ENCODE measurements around the gene NSMCE4A. TPM values are rescaled to one million over a fixed set of nuclear protein-coding genes. Genes with fewer than 3 reads are reported as not detected.

Gene NSMCE4A
- total and polyA plus RNA-seq, 2 of the 4 experiments (the other 2 are of a cell fraction), result 13.4 to 33.2 TPM

GRCh38 chr10:122021828-122022227, 46.8 kb upstream of the NSMCE4A start:
- WGBS, 2 experiments (ENCODE audit: extremely low coverage in 2 of 2, insufficient read length in 1 of 2), result 80% methylated on average over 1 of the region's 11 CpGs; no CpG with 5 or more reads in 1 of the 2 experiments
- Histone ChIP-seq H4K8ac (ENCODE audit: low read depth in 2 of 2, low read length in 2 of 2) (no peak overlapping the region), H3K18ac (ENCODE audit: low read depth, low read length) (no peak overlapping the region), H3K4me1 (ENCODE audit: control insufficient read depth, insufficient read depth, low read length) (no peaks in the 10 kb centered on the region), H2BK15ac (ENCODE audit: low read depth, low read length) (no peak overlapping the region), H2BK5ac (ENCODE audit: low read depth, low read length, poor library complexity, severe bottlenecking) (no peak overlapping the region), H2AK5ac (ENCODE audit: low read depth, low read length) (no peak overlapping the region), H3K9ac (ENCODE audit: low read depth, low read length) (no peak overlapping the region), H3K4me3 (ENCODE audit: insufficient read depth, low read depth, low read length) (no peak overlapping the region), H2AFZ (replicated peaks; ENCODE audit: low read length, poor library complexity) (peak overlapping the region; percentile 28), H3K36me3 (ENCODE audit: control insufficient read depth, insufficient read depth, low read length) (no peaks in the 10 kb centered on the region), H3K4ac (ENCODE audit: low read depth, low read length) (no peak overlapping the region), H2BK20ac (ENCODE audit: low read depth, low read length) (no peak overlapping the region), H3K27me3 (ENCODE audit: control insufficient read depth, insufficient read depth, low read length) (peaks cover 21% of the 10 kb centered on the region), H3K14ac (replicated peaks; ENCODE audit: low read depth, low read length) (no peak overlapping the region), H3K56ac (ENCODE audit: extremely low read depth, insufficient read depth, low read length) (no peak overlapping the region), H3K4me2 (ENCODE audit: low read depth, low read length) (peak overlapping the region; percentile 61), H3K79me1 (ENCODE audit: low read depth in 1 of 2, low read length in 2 of 2) (no peaks in the 10 kb centered on the region), H2BK120ac (ENCODE audit: low read depth, low read length) (no peak overlapping the region), H3K23ac (ENCODE audit: low read depth, low read length) (no peak overlapping the region), H4K20me1 (ENCODE audit: insufficient read depth, low read length) (no peaks in the 10 kb centered on the region), H3K27ac (ENCODE audit: insufficient read depth, low read length) (no peak overlapping the region), H4K91ac (ENCODE audit: insufficient read depth, low read depth, low read length) (no peak overlapping the region), H3K9me1 (ENCODE audit: insufficient read depth, low read length) (no peaks in the 10 kb centered on the region), H3K9me3 (ENCODE audit: control insufficient read depth, insufficient read depth, low read length) (no peaks in the 10 kb centered on the region), H2AK9ac (replicated peaks; ENCODE audit: low read depth, low read length, poor library complexity) (peak overlapping the region; percentile 23), H4K5ac (ENCODE audit: low read depth, low read length) (no peak overlapping the region)
- ChIA-PET POLR2A (ENCODE audit: unreplicated experiment) (no interaction called here), CTCF (no interaction called here)
- ATAC-seq (ENCODE audit: low read depth) (no peak), DNase-seq (no peak)
- intact Hi-C loops (cut with micrococcal nuclease) (no loop called here), dilution Hi-C loops (cut with HindIII; ENCODE audit: low sequenced_read_pairs, unreplicated experiment) (no loop called here), in situ Hi-C loops (cut with MboI; ENCODE audit: low sequenced_read_pairs) (no loop called here)
- TF ChIP-seq RFX5 (IDR thresholded peaks at IDR 0.05; ENCODE audit: low read depth, low read length) (no peak), POLR2A (IDR thresholded peaks at IDR 0.05; ENCODE audit: low read depth, low read length) (no peak), ELK1 (IDR thresholded peaks at IDR 0.05; ENCODE audit: borderline replicate concordance, low read depth, low read length) (no peak), RCOR1 (IDR thresholded peaks at IDR 0.05; ENCODE audit: insufficient replicate concordance, low read length) (no peak), RAD21 (IDR thresholded peaks at IDR 0.05; ENCODE audit: low read length) (no peak), SMC3 (IDR thresholded peaks at IDR 0.05; ENCODE audit: low read depth, low read length) (no peak), MAFK (IDR thresholded peaks at IDR 0.05; ENCODE audit: low read depth, low read length) (no peak), BHLHE40 (IDR thresholded peaks at IDR 0.05; ENCODE audit: low read depth, low read length) (no peak), MAZ (IDR thresholded peaks at IDR 0.05; ENCODE audit: borderline replicate concordance, low read depth, low read length) (no peak), CEBPB (IDR thresholded peaks at IDR 0.05; ENCODE audit: low read depth, low read length) (no peak), FOS (IDR thresholded peaks at IDR 0.05; ENCODE audit: low read depth, low read length) (no peak), CHD1 (IDR thresholded peaks at IDR 0.05; ENCODE audit: low read depth, low read length) (no peak), MXI1 (IDR thresholded peaks at IDR 0.05; ENCODE audit: borderline replicate concordance, low read depth, low read length) (no peak)
- TF ChIP-seq, protein P1, sequence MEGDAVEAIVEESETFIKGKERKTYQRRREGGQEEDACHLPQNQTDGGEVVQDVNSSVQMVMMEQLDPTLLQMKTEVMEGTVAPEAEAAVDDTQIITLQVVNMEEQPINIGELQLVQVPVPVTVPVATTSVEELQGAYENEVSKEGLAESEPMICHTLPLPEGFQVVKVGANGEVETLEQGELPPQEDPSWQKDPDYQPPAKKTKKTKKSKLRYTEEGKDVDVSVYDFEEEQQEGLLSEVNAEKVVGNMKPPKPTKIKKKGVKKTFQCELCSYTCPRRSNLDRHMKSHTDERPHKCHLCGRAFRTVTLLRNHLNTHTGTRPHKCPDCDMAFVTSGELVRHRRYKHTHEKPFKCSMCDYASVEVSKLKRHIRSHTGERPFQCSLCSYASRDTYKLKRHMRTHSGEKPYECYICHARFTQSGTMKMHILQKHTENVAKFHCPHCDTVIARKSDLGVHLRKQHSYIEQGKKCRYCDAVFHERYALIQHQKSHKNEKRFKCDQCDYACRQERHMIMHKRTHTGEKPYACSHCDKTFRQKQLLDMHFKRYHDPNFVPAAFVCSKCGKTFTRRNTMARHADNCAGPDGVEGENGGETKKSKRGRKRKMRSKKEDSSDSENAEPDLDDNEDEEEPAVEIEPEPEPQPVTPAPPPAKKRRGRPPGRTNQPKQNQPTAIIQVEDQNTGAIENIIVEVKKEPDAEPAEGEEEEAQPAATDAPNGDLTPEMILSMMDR (conservative IDR thresholded peaks at IDR 0.05; ENCODE audit: low read depth, low read length), result no peak
- no TSS peak for BruUV-seq (replicated peaks)

Measured in IMR-90 (cell line).